ENCODE results near the gene TSG101.
A peak's percentile ranks its signal among the peaks of the same experiment; 100 is the strongest.

Gene TSG101, protein sequence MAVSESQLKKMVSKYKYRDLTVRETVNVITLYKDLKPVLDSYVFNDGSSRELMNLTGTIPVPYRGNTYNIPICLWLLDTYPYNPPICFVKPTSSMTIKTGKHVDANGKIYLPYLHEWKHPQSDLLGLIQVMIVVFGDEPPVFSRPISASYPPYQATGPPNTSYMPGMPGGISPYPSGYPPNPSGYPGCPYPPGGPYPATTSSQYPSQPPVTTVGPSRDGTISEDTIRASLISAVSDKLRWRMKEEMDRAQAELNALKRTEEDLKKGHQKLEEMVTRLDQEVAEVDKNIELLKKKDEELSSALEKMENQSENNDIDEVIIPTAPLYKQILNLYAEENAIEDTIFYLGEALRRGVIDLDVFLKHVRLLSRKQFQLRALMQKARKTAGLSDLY

GRCh38 chr11:18526521-18527296 is at the start of gene TSG101:
TSS of gene TSG101 (minus strand) at chr11:18526942. CDS start at chr11:18526816, 126 bp downstream.
- DNase-seq: peak; percentile 95 to 96

DNA sequence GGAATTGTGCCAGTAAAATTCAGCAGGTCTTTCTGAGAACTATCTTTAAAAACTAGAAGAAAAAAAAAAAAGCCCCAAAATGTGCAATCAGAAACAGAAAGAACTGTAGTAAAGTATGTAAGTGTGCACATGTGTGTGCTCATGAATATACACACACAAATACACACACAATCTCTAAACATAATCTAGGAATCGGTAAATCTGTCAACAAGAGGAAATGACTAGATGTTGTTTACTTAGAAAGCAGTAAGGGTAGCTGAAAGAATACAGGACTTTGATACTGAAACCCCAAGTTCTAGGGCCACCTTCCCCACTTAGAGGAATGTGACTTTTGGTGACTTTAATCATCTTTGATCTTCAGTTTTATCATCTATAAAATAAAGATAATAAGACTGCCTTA is 48.6 kb upstream of the TSG101 start:
- no peak for DNase-seq

- no peak for DNase-seq
Observed at GRCh38 chr11:18567081-18567480, 40.3 kb upstream of the TSG101 start.

DNA sequence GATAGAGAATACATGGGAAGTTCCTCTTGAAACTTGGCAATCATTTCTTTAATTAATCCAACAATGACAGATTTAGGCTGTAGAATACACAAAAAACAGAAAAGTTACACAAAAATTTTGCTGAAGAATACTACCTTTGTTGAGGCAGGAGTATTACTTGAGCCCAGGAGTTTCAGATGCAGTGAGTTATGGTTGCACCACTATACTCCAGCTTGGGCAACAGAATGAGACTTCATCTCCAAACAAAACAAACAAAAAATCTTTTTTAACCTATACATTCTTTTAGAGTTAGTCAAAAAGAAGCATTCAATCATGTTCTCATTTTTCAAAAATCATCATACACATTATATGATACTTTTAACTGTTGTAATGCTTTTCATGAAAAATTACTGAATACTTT is 39.7 kb upstream of the TSG101 start:
- no peak for DNase-seq

DNA sequence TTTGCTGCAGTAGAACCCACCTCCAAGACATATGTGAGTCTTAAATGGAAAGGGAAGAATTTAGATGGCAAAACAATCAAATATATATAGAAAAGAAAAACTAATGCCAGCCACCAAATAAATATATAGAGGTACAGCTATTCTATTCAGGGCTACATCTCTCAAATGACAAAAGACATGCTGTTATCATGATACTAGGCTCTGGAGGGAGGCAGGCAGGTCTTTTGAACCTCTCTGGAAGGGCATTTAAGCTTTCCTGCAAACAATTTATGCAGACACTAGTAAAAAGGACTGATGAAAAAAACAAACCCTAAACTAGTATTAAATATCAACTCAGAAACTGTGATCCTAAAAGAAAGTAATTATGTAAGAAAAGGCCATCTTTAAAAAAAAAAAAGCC is 37.4 kb upstream of the TSG101 start:
- DNase-seq: no peak

DNA sequence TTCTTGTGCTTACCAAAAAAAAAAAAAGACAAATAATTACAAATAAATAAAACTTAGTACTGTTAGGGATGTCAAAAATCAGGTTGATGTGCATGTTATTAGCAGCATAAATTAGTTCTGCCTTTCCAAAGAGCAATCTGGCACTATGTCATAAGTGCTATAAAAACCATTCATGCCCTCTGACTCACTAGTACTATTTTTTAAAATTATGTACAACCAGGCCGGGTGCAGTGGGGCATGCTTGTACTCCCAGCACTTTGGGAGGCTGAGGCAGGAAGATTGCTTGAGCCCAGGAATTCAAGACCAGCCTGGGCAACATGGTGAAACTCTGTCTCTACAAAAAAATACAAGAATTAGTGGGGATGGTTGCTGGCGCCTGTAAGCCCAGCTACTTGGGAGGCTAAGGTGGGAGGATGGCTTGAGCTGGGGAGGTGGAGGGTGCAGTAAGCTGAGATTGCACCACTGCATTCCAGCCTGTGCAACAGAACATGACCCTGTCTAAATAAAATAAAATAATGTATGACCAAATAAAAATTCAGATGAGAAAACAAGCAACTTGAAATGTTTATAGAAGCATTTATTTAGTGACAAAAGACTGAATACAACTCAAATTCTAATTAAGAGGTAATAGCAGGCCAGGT is 36.5 kb upstream of the TSG101 start:
- DNase-seq: no peak

GRCh38 chr11:18548001-18548400 is 21.3 kb upstream of the TSG101 start:
- no peak for DNase-seq

DNA sequence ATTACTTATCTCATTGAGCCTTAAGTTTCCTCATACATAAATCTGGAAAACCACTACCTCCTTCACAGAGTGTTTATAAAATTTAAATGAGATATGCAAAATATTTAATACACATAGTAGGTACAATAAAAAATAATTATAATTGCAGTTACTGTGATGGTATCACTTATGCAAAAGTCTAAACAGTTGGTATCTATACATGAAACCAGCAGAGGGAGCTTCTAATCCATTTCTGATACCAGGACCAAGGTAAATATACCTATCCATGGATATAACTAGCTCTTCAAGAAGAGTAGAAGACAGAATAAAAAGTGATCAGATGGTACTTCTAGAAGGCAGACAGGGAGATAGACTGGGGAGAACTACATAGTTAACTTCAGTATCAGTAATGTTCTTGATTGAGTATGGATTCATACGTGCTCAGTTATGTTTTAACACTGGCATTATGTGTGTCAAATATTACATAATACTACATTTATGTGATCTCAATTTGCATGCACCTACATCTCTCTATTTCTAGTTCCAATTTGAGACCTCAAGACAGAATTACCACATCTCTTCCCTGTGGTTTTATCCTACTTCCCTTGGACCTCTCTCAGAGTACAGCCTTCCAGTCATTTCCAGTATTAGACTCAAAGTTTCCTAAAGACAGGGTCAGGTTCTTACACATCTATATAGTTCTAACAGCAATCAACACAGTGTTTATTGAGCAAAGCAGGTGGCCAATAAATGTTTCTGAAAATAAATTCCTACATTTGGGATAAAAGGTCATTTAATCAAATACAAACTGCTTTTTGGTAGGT is 13.7 kb upstream of the TSG101 start:
- DNase-seq: peak in 1 of 2 donors; percentile 71

DNA sequence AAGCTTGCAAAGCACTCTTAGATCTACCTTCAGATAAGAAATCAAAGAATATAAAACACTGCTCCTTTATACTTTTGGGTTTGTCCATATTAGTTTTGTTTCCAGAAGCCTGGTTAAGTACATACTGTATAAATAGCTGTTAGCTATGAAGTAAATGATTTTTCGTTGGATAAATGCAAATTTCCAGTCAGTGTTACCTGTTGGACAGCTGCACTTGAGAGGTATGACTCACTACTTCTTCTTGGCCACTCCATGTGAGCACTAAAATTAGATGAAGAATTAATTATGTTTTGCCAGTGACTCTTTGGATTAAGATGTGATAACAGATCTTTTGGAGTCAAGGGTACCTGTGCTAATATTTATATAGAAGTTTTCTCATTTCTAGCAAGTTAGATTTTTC is 9.5 kb upstream of the TSG101 start:
- DNase-seq: no peak

DNA sequence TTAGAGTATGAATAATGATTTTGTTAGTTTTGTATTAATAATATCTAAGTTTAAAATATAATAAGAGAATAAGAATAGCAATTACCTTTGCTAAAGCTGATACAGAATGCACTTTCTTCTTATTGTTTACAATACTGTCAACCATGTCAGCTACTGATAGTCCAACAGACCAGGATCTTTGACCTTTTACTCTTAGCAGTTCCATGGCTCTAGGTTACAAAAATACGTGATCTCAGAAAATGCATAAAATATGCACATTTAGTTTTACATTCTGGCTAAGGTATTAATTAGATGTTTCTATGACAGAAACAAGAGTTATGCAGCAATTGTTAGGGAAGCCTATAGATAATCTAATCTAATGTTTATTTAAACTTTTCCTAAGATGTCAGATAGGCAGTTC is 7.5 kb upstream of the TSG101 start:
- DNase-seq: no peak

GRCh38 chr11:18533365-18533764 is 6.6 kb upstream of the TSG101 start:
- no peak for DNase-seq

DNA sequence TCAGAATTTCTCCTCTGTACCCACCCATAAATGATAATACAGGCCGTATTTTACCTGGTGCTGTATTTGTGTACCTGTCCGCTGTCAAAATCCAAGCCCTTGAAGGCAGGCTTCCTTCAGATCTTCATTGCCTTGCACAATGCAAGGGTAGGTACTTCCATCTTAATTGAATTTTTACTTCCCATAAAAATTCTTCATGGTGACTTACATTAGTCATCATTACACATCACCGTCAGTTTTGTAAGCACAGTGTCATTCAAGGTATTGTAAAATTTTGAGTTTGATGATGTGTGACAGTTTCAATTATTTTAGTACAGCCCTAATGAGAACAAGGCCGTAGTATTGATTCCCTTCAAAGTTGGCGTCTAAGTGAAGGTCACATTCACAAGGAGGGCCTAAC is 770 bp upstream of the TSG101 start:
- DNase-seq: peak in 1 of 2 donors; percentile 37

DNA sequence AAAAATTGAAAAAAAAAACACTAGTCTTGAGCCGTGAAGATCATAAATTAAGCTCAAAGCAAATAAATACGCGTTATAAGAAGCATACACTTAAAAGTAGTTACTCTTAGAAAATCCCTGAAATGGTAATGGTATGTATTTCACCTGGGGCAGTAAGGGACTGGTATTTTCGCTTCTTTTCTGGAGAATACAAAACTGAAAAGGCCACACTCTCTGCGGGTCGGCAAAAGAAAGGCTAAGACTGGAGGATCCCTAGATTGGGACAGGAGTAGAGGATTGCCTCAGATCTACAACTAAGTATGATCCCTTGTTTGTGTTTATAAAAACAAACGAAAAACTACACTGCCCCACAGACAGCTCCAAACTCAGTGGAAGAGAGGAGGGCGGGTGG is 617 bp downstream of the TSG101 start:
- no peak for DNase-seq

DNA sequence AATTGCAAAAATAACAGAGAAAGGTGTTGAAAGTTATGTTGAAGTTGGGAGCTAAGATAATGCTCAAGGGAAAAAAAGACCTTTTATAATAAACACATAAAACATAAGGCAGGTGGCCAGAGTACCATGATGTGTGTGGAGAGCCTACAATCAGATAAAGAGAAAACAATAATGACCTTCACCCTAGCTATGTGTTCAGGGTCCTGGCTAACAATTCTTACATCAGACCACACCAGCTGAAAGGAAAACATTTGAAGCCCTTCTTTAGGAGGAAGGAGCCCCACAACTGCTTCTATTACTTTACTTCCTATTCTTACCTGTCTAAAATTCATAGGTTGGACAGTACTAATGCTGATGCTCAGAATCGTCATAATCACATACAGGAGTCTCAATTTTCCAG is 2.5 kb downstream of the TSG101 start:
- DNase-seq: no peak

DNA sequence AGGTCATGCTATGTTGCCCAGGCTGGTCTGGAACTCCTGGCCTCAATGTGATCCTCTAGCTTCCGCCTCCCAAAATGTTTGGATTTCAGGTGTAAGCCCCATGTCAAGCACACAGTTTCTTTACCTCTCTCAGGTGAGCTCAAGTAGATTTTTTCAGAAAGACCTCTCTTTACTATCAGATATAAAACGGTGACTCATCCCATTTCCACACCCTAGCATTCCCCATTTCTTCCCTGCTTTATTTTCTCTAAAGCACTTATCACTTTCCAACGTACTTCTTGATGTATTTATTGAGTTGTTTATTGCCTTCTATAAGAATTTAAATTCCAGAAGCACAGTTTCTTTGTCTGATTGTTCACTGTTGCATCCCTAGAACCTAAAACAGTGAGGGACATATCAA is 3.7 kb downstream of the TSG101 start:
- DNase-seq: no peak

- no peak for DNase-seq
Observed at GRCh38 chr11:18522388-18522787, 4.4 kb downstream of the TSG101 start.

- no peak for DNase-seq
Observed at GRCh38 chr11:18521122-18521521, 5.6 kb downstream of the TSG101 start.

DNA sequence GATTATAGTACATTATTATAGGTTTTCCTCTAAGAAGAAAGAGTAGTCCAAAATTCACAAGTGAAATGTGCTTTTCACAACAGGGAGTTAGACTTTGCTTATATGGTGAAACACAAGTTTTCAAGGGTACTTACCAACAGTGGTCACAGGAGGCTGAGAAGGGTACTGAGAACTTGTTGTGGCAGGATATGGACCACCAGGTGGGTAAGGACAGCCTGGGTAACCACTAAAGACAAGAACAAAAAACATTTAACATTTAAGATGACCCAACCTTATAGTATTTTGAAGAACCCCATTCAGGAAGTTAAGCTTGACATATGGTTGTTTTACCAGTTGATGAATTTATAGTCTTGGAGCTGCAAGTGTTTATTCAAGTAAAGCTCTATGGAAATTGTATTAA is 24.4 kb downstream of the TSG101 start:
- no peak for DNase-seq

GRCh38 chr11:18501629-18502028 is 25.1 kb downstream of the TSG101 start:
- no peak for DNase-seq

DNA sequence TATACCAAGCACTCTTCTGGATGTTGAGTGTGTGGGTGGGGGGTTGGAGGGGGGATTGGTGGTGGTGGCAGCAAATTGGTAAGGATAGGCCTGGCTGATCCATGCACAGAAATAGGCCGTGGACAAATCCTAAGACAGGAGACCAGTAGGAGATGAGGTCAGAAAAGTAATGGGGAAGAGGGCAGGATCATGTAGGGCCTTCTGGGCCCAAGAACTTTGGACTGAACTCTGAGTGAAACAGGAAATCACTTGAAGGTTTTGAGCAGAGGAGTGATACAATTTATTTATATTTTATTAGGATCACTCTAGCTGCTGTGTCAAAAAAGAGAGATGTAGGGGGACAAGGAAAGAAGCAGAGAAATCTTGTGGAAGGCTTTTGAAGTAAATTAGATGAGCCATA is 28.7 kb downstream of the TSG101 start:
- DNase-seq: no peak

DNA sequence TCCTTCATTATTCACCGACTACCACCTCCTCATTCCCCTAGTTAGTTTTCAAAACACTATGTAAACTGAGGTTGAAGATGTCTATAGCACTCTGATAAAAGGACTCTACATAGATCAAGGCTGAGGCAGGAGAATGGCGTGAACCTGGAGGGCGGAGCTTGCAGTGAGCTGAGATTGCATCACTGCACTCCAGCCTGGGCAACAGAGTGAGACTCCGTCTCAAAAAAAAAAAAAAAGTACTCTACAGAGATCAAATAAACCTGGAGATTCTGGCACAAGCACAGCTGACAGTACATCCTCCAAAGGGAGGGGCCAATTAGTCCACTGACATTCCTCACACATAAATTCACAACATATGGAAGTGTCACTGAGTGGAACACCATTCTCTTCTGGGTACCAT is 31.0 kb downstream of the TSG101 start:
- DNase-seq: no peak

DNA sequence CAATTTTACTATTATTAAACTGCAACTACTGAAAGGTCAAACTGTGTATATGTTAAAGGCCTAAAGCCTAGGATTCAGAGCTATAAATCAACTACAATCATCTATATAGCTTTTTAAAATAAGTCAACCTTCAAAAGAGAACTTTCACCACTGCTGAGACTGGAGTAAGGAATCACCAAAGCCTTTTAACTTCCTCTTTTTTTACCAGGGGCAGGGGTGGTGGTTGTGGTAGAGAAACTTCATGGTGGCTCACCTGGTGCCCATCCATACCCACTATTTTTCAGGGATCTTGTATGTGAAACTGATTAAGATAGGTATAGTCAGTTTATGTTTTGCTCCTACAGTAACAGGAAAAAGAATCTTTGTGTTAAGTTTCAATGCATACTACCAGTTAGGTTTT is 31.5 kb downstream of the TSG101 start:
- DNase-seq: no peak

GRCh38 chr11:18493310-18493709 is 33.4 kb downstream of the TSG101 start:
- no peak for DNase-seq
